Right renal pelvis (tissue), 4 donors: ENCODE measurements around the gene YIPF3. TPM values are rescaled to one million over a fixed set of nuclear protein-coding genes. Genes with fewer than 3 reads are reported as not detected.
"Not testable (repeated sequence)": the region's sequence is repeated elsewhere in the genome, so short reads cannot be mapped to it uniquely, and the experiment has no call there.

ENCODE experiments used
- DNase-seq, 4 donors: peaks; one replicate each; pipeline ENCODE4 v3.0.0-alpha.2; 2013; ENCODE audit warnings: low read depth in 4 of 4, low spot score in 3 of 4, missing footprints in 1 of 4
- polyA plus RNA-seq, 4 donors: library from polyadenylated mRNA; unstranded; fragments of 120-200 nt; gene quantifications; one replicate each; pipeline ENCODE4 v1.2.1, GENCODE V29; 2013; ENCODE audit not compliant: insufficient read length in 4 of 4

YIPF3 gene
- polyA plus RNA-seq, 4 donors, result 146 to 162 (median 153) TPM

DNA sequence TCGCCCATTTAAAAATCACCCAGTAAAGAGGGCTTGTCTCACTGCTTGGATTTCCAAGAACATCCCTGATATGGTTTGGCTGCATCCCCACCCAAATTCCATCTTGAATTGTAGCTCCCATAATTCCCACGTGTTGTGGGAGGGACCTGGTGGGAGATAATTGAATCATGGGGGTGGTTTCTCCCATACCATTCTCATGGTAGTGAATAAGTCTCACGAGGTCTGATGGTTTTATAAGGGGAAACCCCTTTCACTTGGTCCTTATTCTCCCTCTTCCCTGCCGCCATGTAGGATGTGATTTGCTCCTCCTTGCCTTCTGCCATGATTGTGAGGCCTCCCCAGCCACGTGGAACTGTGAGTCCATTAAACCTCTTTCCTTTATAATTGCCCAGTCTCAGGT lies 49.5 kb downstream of the YIPF3 start:
- not testable (repeated sequence) for DNase-seq

DNA sequence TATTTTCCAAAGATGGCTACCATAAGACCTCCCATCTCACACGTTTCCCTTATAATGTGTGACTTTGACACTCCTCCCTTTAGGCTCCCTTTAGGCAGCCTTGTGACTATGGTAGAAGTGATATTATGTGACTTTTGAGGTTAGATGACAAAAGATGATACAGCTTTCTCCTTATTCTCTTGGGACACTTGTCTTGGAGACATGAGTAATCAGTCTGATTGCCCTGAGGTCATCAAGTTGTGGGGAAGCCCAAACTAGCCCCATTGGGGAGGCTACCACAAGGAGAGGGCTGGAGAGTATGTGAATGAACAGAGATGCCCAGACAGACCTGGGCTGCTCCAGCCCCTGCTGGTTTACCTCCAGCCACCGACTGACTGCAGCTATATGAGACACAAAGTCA lies 50.8 kb downstream of the YIPF3 start:
- DNase-seq, result no peak

DNA sequence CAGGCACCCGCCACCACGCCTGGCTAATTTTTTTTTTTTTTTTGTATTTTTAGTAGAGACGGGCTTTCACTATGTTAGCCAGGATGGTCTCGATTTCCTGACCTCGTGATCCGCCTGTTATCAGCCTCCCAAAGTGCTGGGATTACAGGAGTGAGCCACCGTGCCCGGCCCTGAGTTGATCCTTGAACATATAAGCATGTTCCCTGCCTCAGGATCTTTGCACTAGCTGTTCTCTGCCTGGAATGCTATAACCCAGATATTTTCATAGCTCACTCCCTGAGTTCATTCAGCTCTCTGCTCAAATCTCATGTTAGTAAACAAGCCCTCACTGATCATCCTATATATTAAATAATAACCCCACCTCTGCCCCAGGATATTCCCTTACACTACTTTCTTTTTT lies 52.4 kb downstream of the YIPF3 start:
- DNase-seq, result no peak

DNA sequence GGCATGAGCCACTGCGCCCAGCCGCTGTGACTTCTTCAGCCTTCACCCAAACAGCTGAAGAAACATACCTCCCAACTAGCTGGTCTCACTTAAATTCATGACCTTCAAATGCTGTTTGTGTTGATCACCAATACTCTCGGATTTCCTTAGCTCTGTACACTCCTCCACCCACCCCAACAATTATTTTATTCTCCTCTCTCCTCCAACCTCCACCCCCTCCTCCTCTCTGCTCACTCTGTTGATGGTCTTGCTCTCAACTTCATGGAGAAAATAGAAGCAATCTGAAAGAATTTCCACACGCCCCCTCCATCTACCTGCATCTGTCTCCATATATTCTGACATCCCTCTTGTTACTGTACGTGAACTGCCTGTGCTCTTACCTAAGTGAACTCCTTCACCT lies 54.8 kb downstream of the YIPF3 start:
- no peak for DNase-seq

Other genes starting within 250 kb of the YIPF3 start
- gene SLC22A7, start 218.7 kb downstream of the YIPF3 start, polyA plus RNA-seq, result 1 to 10 TPM in 1 of 4 donors, under 1 TPM in 3; 0.24 to 2.5 (median 0.86) TPM
- gene CRIP3, start 208.1 kb downstream of the YIPF3 start, polyA plus RNA-seq, result 1 to 10 TPM; 2.2 to 3.9 (median 3.7) TPM
- gene ZNF318, start 147.3 kb downstream of the YIPF3 start, polyA plus RNA-seq, result 10 to 100 TPM; 22.1 to 29.4 (median 28.1) TPM
- 10 to 100 TPM; 20.1 to 21.3 (median 20.9) TPM for gene ABCC10, start 89.4 kb downstream of the YIPF3 start, polyA plus RNA-seq
- gene DLK2, start 61.4 kb downstream of the YIPF3 start, polyA plus RNA-seq, result 1 to 10 TPM in 2 of 4 donors, under 1 TPM in 2; 0.87 to 1.4 (median 1.1) TPM
- gene TJAP1, start 39.4 kb downstream of the YIPF3 start, polyA plus RNA-seq, result 10 to 100 TPM; 27.4 to 35.7 (median 32.0) TPM
- 1 to 10 TPM in 3 of 4 donors, under 1 TPM in 1; 0.98 to 1.9 (median 1.0) TPM for gene LRRC73, start 6.6 kb downstream of the YIPF3 start, polyA plus RNA-seq
- gene POLR1C, start 163 bp upstream of the YIPF3 start, polyA plus RNA-seq, result 10 to 100 TPM; 37.3 to 45.1 (median 39.0) TPM
- gene XPO5, start 59.1 kb upstream of the YIPF3 start, polyA plus RNA-seq, result 10 to 100 TPM; 46.3 to 50.4 (median 47.8) TPM
- gene POLH, start 59.3 kb upstream of the YIPF3 start, polyA plus RNA-seq, result 10 to 100 TPM; 18.8 to 22.0 (median 19.6) TPM
- gene GTPBP2, start 112.3 kb upstream of the YIPF3 start, polyA plus RNA-seq, result 10 to 100 TPM; 46.5 to 52.1 (median 49.2) TPM
- gene MAD2L1BP, start 118.9 kb upstream of the YIPF3 start, polyA plus RNA-seq, result 10 to 100 TPM; 24.6 to 28.8 (median 26.3) TPM
- 1 to 10 TPM; 1.4 to 1.7 (median 1.5) TPM for gene RSPH9, start 128.1 kb upstream of the YIPF3 start, polyA plus RNA-seq
- gene MRPS18A, start 170.9 kb upstream of the YIPF3 start, polyA plus RNA-seq, result 10 to 100 TPM; 45.0 to 54.1 (median 48.1) TPM